SK-N-SH (cell line): Measurements from ENCODE around the gene TGFB3. TPM values are rescaled to one million over a fixed set of nuclear protein-coding genes. Genes with fewer than 3 reads are reported as not detected.
A peak's percentile ranks its signal among the peaks of the same experiment; 100 is the strongest.

Experiments
- CTCF ChIA-PET: fragments of 300-600, 350-600 bp; formaldehyde crosslinking; extraction: SDS; loops from one replicate; lab custom pipeline; 2021; lab: Yijun Ruan, JAX
- POLR2A ChIA-PET: fragments of 350-600 bp; sonication (Branson Sonifier 250); formaldehyde crosslinking; extraction: SDS; loops from one replicate; lab custom pipeline; 2020; ENCODE audit warnings: antibody characterized with exemption, inconsistent platforms; lab: Yijun Ruan, JAX
- DNase-seq: peaks from one replicate; pipeline ENCODE4 v3.0.0; 2012
- H2AFZ ChIP-seq: fragments of 200-600 bp; sonication (generic); 2 replicates; pipeline ENCODE4 v1.8.1; 2016; ENCODE audit warnings: antibody characterized with exemption, mild to moderate bottlenecking, low read depth
- H3F3A ChIP-seq: fragments of 200-600 bp; sonication (generic); replicated peaks from 2 replicates; pipeline ENCODE3; 2016; ENCODE audit warnings: antibody characterized with exemption, mild to moderate bottlenecking; ENCODE audit not compliant: insufficient read depth
- H3K27ac ChIP-seq, 2 experiments: fragments of 200-500 bp in 1 of 2; fragments of 200-600 bp in 1 of 2; sonication (Bioruptor generic) in 1 of 2; sonication (generic), shearing (Covaris generic) in 1 of 2; 2 replicates each; pipeline versions ENCODE4 v1.5.1 to v1.6.1; 2014 to 2016; ENCODE audit warnings: low read depth in 2 of 2, inconsistent platforms in 1 of 2, low read length in 1 of 2, mild to moderate bottlenecking in 1 of 2, mixed read lengths in 1 of 2
- H3K27me3 ChIP-seq: fragments of 200-600 bp; sonication (generic), shearing (Covaris generic); 2 replicates; pipeline ENCODE4 v1.6.1; 2016; ENCODE audit warnings: mixed run types; ENCODE audit not compliant: insufficient read depth
- H3K36me3 ChIP-seq, 2 experiments: fragments of 200-500 bp in 1 of 2; fragments of 200-600 bp in 1 of 2; sonication (Bioruptor generic) in 1 of 2; sonication (generic) in 1 of 2; replicated peaks in 1 of 2; 2 replicates each; pipeline versions ENCODE3 to v1.5.1; 2014 to 2016; ENCODE audit warnings: low read length in 1 of 2, mild to moderate bottlenecking in 1 of 2; ENCODE audit not compliant: insufficient read depth in 2 of 2, control insufficient read depth in 1 of 2
- H3K4me1 ChIP-seq, 2 experiments: fragments of 200-500 bp in 1 of 2; fragments of 200-600 bp in 1 of 2; sonication (Bioruptor generic) in 1 of 2; sonication (generic), shearing (Covaris generic) in 1 of 2; 2 replicates each; pipeline versions ENCODE4 v1.5.1 to v1.6.1; 2014 to 2016; ENCODE audit warnings: low read depth in 1 of 2, low read length in 1 of 2, mixed run types in 1 of 2; ENCODE audit not compliant: insufficient read depth in 2 of 2, control insufficient read depth in 1 of 2
- H3K4me2 ChIP-seq: fragments of 200-600 bp; sonication (generic), shearing (Covaris generic); 2 replicates; pipeline ENCODE4 v1.6.1; 2017; ENCODE audit warnings: mixed run types
- H3K4me3 ChIP-seq, 2 experiments: fragments of 200-500 bp in 1 of 2; fragments of 200-600 bp in 1 of 2; sonication (Bioruptor generic) in 1 of 2; sonication (generic), shearing (Covaris generic) in 1 of 2; 2 replicates each; pipeline versions ENCODE4 v1.5.1 to v1.8.1; 2014 to 2016; ENCODE audit warnings: low read depth in 2 of 2, inconsistent platforms in 1 of 2, low read length in 1 of 2, mild to moderate bottlenecking in 1 of 2, mixed read lengths in 1 of 2, moderate library complexity in 1 of 2
- H3K79me2 ChIP-seq: fragments of 200-600 bp; sonication (generic); 2 replicates; pipeline ENCODE4 v1.8.1; 2017; ENCODE audit warnings: mild to moderate bottlenecking; ENCODE audit not compliant: insufficient read depth
- H3K9ac ChIP-seq: fragments of 200-600 bp; sonication (generic); 2 replicates; pipeline ENCODE4 v1.6.1; 2017; ENCODE audit warnings: mixed run types
- H3K9me2 ChIP-seq: fragments of 200-600 bp; sonication (generic); 2 replicates; pipeline ENCODE4 v1.6.1; 2017; ENCODE audit warnings: mixed run types
- H3K9me3 ChIP-seq: fragments of 200-600 bp; sonication (generic); 2 replicates; pipeline ENCODE4 v1.6.1; 2017; ENCODE audit warnings: mixed run types, mild to moderate bottlenecking, moderate library complexity
- H4K20me1 ChIP-seq: fragments of 200-600 bp; sonication (generic); 2 replicates; pipeline ENCODE4 v1.6.1; 2017; ENCODE audit warnings: mild to moderate bottlenecking, mixed run types; ENCODE audit not compliant: insufficient read depth
- CHD2 ChIP-seq: fragments of 150-350 bp; IDR thresholded peaks from 2 replicates; pipeline ENCODE4 v1.6.1; 2018; ENCODE audit warnings: low read length; ENCODE audit not compliant: partially characterized antibody
- ELF1 ChIP-seq: IDR thresholded peaks from 2 replicates; pipeline ENCODE4 v1.4.0; 2012
- EP300 ChIP-seq, 2 experiments: IDR thresholded peaks; 2 replicates each; pipeline versions ENCODE4 v1.4.0 to v1.6.1; 2012; ENCODE audit warnings: borderline replicate concordance in 1 of 2, low read depth in 1 of 2, low read length in 1 of 2
- EZH2phosphoT487 ChIP-seq: fragments of 200-600 bp; sonication (generic); IDR thresholded peaks from 2 replicates; pipeline ENCODE4 v1.6.1; 2017; ENCODE audit warnings: low read depth, mixed run types, mild to moderate bottlenecking, antibody characterized with exemption, moderate library complexity, borderline replicate concordance
- FOSL2 ChIP-seq: IDR thresholded peaks from 2 replicates; pipeline ENCODE4 v1.4.0; 2012; ENCODE audit warnings: low read depth, mild to moderate bottlenecking, moderate library complexity, borderline replicate concordance
- FOXM1 ChIP-seq: IDR thresholded peaks from 2 replicates; pipeline ENCODE4 v1.4.0; 2012; ENCODE audit warnings: low read depth, mild to moderate bottlenecking
- GABPA ChIP-seq: IDR thresholded peaks from 2 replicates; pipeline ENCODE4 v1.4.0; 2012; ENCODE audit warnings: low read depth, mild to moderate bottlenecking
- GATA2 ChIP-seq: sonication (generic); formaldehyde crosslinking; IDR thresholded peaks from 2 replicates; pipeline ENCODE4 v1.5.0; 2020; ENCODE audit warnings: mild to moderate bottlenecking, missing genetic modification reagents
- MEF2A ChIP-seq: IDR thresholded peaks from 2 replicates; pipeline ENCODE4 v1.4.0; 2012; ENCODE audit warnings: low read depth, borderline replicate concordance
- MXI1 ChIP-seq: IDR thresholded peaks from 2 replicates; pipeline ENCODE4 v1.6.1; 2012; ENCODE audit warnings: mild to moderate bottlenecking, low read depth, low read length, improper control_type of control experiment
- RXRA ChIP-seq: IDR thresholded peaks from 2 replicates; pipeline ENCODE4 v1.4.0; 2012; ENCODE audit warnings: low read depth, mild to moderate bottlenecking, borderline replicate concordance
- SIN3A ChIP-seq: IDR thresholded peaks from 2 replicates; pipeline ENCODE4 v1.6.1; 2012; ENCODE audit warnings: low read depth, mild to moderate bottlenecking, low read length, moderate library complexity, borderline replicate concordance
- WGBS: methylation state at CpG from one replicate; pipeline ENCODE4 v1.1.6; 2017; ENCODE audit warnings: low lambda C conversion rate; 5-methylcytosine and 5-hydroxymethylcytosine counted together
- polyA plus RNA-seq, 3 experiments: library from polyadenylated mRNA; depleted of rRNA; stranded (reverse); fragments of >200 nt; gene quantifications; 2 replicates each; pipeline ENCODE4 v1.2.3, GENCODE V29; 2012
- TF ChIP-seq, protein P1 (sequence below): fragments of 200-600 bp; sonication (generic); IDR thresholded peaks from 2 replicates; pipeline ENCODE4 v1.6.1; 2017; ENCODE audit warnings: antibody characterized with exemption, mild to moderate bottlenecking, moderate library complexity
- TF ChIP-seq, protein P2 (sequence below): fragments of 150-350 bp; IDR thresholded peaks from 2 replicates; pipeline ENCODE4 v1.6.1; 2017; ENCODE audit warnings: antibody characterized with exemption, low read length, low read depth, borderline replicate concordance
- TF ChIP-seq, protein P3 (sequence below): IDR thresholded peaks from 2 replicates; pipeline ENCODE4 v1.4.0; 2012; ENCODE audit warnings: low read depth
- TF ChIP-seq, protein P4 (sequence below): fragments of 150-350 bp; IDR thresholded peaks from 2 replicates; pipeline ENCODE4 v1.6.1; 2016; ENCODE audit warnings: mild to moderate bottlenecking, low read depth, low read length
- TF ChIP-seq, protein P5 (sequence below): IDR thresholded peaks from 2 replicates; pipeline ENCODE4 v1.4.0; 2012; ENCODE audit warnings: low read depth, borderline replicate concordance

Gene TGFB3
- polyA plus RNA-seq, 1 of the 3 experiments (the other 2 are of a cell fraction) = 7.6 TPM

DNA sequence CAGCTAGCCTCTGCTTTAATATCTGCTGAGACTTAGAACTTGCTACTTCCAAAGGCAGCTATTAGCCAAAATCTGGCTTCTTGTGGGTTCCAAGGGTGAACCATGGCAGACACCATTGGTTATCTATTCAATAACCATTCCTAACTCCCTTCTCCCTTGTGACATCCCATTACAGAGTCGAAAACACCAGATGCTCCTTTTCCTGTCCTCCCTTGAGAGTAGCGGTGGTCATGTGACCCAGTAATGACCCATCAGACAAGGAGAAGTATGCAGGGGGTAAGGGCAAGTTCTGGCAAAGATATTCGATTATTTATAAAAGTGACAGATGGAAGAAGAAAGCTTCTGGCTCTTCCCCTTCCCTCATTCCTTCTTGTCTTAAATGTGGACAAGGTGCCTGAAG is 20.1 kb downstream of the TGFB3 start (continued):
- TF ChIP-seq EP300 (IDR thresholded peaks at IDR 0.05; ENCODE audit: borderline replicate concordance in 1 of 2, low read depth in 1 of 2, low read length in 1 of 2) = no peak

DNA sequence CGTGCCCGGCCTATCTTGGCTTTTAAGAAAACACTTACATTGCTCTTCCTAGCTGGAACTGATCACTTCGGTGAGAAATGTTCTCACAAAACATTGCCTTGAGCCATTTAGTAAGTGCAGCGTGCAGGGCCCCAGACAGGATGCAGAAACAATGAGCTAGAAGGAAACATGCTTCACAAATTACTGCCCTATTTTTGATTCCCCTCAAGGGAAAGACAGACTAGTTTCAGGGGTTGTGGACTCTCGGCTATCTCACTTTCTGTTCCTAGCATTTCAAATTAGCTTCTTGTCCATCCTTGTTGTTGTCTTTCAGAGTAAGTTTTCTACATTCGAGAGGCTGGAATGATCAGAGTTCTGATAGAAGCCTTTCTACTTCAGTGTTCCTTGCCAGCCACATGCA is 21.6 kb downstream of the TGFB3 start:
- Histone ChIP-seq H3K27me3 (no peaks in the 10 kb centered on the region), H2AFZ (no peak overlapping the region), H3K27ac (peak overlapping the region in 1 of 2 experiments; percentile 51; a peak in 2 of 4 replicates), H3K4me2 (no peak overlapping the region), H3K79me2 (no peaks in the 10 kb centered on the region), H3F3A (no peaks in the 10 kb centered on the region), H3K4me1 (peaks cover 0 to 12% of the 10 kb centered on the region in 2 experiments; a peak in 2 of 4 replicates), H3K36me3 (peaks cover 0 to 6% of the 10 kb centered on the region in 2 experiments), H4K20me1 (no peaks in the 10 kb centered on the region), H3K9me3 (no peaks in the 10 kb centered on the region), H3K9me2 (no peaks in the 10 kb centered on the region), H3K9ac (no peak overlapping the region), H3K4me3 (no peak overlapping the region)
- TF ChIP-seq SIN3A = no peak
- TF ChIP-seq GATA2 (CRISPR knock-in tag) = no peak
- TF ChIP-seq FOSL2 = no peak
- TF ChIP-seq, protein P1, sequence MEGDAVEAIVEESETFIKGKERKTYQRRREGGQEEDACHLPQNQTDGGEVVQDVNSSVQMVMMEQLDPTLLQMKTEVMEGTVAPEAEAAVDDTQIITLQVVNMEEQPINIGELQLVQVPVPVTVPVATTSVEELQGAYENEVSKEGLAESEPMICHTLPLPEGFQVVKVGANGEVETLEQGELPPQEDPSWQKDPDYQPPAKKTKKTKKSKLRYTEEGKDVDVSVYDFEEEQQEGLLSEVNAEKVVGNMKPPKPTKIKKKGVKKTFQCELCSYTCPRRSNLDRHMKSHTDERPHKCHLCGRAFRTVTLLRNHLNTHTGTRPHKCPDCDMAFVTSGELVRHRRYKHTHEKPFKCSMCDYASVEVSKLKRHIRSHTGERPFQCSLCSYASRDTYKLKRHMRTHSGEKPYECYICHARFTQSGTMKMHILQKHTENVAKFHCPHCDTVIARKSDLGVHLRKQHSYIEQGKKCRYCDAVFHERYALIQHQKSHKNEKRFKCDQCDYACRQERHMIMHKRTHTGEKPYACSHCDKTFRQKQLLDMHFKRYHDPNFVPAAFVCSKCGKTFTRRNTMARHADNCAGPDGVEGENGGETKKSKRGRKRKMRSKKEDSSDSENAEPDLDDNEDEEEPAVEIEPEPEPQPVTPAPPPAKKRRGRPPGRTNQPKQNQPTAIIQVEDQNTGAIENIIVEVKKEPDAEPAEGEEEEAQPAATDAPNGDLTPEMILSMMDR = no peak
- TF ChIP-seq, protein P2, sequence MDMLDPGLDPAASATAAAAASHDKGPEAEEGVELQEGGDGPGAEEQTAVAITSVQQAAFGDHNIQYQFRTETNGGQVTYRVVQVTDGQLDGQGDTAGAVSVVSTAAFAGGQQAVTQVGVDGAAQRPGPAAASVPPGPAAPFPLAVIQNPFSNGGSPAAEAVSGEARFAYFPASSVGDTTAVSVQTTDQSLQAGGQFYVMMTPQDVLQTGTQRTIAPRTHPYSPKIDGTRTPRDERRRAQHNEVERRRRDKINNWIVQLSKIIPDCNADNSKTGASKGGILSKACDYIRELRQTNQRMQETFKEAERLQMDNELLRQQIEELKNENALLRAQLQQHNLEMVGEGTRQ = no peak
- TF ChIP-seq, protein P3, sequence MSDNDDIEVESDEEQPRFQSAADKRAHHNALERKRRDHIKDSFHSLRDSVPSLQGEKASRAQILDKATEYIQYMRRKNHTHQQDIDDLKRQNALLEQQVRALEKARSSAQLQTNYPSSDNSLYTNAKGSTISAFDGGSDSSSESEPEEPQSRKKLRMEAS = no peak
- TF ChIP-seq CHD2 = no peak
- POLR2A ChIA-PET = no interaction called here
- 89% methylated on average over 6 of the region's 6 CpGs for WGBS
- DNase-seq = peak; percentile 21
- CTCF ChIA-PET = interaction anchor here (0.9 to 3.8 kb wide), 5 partner anchors 9 to 53 kb away, joined by 3 to 21 read pairs (median 4); no protein-coding TSS in a partner anchor

DNA sequence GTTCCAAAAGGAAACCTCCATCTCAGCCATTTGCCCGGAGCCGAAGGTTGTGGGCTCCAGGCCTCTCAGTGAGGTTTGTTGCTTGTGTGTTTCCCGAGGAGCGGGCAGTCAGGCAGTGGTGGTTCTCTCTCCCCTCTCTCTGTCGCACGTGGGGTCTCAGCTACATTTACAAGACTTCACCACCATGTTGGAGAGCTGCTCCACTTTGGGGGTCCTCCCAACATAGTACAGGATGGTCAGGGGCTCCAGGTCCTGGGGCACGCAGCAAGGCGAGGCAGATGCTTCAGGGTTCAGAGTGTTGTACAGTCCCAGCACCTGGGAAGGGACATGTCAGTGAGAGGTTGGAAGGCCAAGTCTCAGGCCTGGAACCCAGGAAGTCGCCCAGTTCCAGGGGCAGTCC is 22.8 kb downstream of the TGFB3 start:
- Histone ChIP-seq H3K27ac (no peak overlapping the region; a peak in 1 of 4 replicates), H3K4me1 (peaks cover 0 to 4% of the 10 kb centered on the region in 2 experiments; a peak in 1 of 4 replicates), H3K36me3 (peaks cover 0 to 6% of the 10 kb centered on the region in 2 experiments), H3K79me2 (no peaks in the 10 kb centered on the region), H3K9me3 (no peaks in the 10 kb centered on the region), H3K9ac (no peak overlapping the region), H3F3A (no peaks in the 10 kb centered on the region), H4K20me1 (no peaks in the 10 kb centered on the region), H3K27me3 (no peaks in the 10 kb centered on the region), H2AFZ (no peak overlapping the region), H3K4me2 (no peak overlapping the region), H3K4me3 (no peak overlapping the region), H3K9me2 (no peaks in the 10 kb centered on the region)
- 98% methylated on average over 8 of the region's 9 CpGs for WGBS
- ChIA-PET POLR2A (no interaction called here), CTCF (interaction anchor here (0.7 to 3.8 kb wide), 3 partner anchors 11 to 1290 kb away, joined by 3 to 21 read pairs (median 4); no protein-coding TSS in a partner anchor)
- no peak for DNase-seq
- TF ChIP-seq EZH2phosphoT487 (no peak), MEF2A (no peak), FOXM1 (no peak), GATA2 (CRISPR knock-in tag) (no peak), GABPA (no peak), ELF1 (no peak), RXRA (no peak), MXI1 (no peak), EP300 (IDR thresholded peaks at IDR 0.05; ENCODE audit: borderline replicate concordance in 1 of 2, low read depth in 1 of 2, low read length in 1 of 2) (no peak)
- TF ChIP-seq, protein P4, sequence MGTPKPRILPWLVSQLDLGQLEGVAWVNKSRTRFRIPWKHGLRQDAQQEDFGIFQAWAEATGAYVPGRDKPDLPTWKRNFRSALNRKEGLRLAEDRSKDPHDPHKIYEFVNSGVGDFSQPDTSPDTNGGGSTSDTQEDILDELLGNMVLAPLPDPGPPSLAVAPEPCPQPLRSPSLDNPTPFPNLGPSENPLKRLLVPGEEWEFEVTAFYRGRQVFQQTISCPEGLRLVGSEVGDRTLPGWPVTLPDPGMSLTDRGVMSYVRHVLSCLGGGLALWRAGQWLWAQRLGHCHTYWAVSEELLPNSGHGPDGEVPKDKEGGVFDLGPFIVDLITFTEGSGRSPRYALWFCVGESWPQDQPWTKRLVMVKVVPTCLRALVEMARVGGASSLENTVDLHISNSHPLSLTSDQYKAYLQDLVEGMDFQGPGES = no peak
- TF ChIP-seq, protein P5, sequence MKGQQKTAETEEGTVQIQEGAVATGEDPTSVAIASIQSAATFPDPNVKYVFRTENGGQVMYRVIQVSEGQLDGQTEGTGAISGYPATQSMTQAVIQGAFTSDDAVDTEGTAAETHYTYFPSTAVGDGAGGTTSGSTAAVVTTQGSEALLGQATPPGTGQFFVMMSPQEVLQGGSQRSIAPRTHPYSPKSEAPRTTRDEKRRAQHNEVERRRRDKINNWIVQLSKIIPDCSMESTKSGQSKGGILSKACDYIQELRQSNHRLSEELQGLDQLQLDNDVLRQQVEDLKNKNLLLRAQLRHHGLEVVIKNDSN = no peak
- TF ChIP-seq, protein P1 = no peak
